CD4-positive, alpha-beta T cell treated with Interferon gamma for 1 hour (primary cell): ENCODE measurements around the gene MPV17L2.

Experiments used
- DNase-seq: peaks from one replicate; pipeline ENCODE4 v3.0.0-alpha.2; 2020

The MPV17L2 gene

DNA sequence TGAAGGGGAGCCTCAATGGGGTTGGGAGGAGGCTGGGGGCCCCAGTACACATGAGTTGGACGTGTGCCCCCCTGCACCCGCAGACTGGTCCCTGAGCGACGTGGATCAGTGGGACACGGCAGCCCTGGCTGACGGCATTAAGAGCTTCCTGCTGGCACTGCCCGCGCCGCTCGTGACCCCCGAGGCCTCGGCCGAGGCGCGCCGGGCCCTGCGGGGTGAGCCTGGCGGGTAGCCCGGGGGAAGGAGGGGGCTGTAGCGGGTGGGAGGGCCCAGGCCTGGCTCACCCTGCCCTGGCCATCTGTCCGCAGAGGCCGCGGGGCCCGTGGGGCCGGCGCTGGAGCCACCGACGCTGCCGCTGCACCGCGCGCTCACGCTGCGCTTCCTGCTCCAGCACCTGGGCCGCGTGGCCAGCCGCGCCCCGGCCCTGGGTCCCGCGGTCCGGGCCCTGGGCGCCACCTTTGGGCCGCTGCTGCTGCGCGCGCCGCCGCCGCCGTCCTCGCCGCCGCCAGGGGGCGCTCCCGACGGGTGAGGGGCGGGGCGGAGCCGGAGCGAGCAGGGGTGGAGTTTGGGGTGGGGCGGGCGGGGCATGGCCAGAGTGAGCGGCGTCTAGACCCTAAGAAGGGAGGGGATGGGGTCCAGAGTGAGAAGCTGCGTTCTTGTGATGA, 31.9 kb upstream of the MPV17L2 start:
- DNase-seq = peak; percentile 76

GRCh38 chr19:18161636-18162002, 31.4 kb upstream of the MPV17L2 start:
- DNase-seq = no peak

GRCh38 chr19:18164072-18164471, 28.9 kb upstream of the MPV17L2 start:
- no peak for DNase-seq

- DNase-seq = no peak
Measured at GRCh38 chr19:18165794-18166544, 27.0 kb upstream of the MPV17L2 start.

- DNase-seq = no peak
Measured at GRCh38 chr19:18167011-18167410, 26.0 kb upstream of the MPV17L2 start.

- DNase-seq = peak; percentile 65
Measured at GRCh38 chr19:18167975-18168645, 24.9 kb upstream of the MPV17L2 start.

DNA sequence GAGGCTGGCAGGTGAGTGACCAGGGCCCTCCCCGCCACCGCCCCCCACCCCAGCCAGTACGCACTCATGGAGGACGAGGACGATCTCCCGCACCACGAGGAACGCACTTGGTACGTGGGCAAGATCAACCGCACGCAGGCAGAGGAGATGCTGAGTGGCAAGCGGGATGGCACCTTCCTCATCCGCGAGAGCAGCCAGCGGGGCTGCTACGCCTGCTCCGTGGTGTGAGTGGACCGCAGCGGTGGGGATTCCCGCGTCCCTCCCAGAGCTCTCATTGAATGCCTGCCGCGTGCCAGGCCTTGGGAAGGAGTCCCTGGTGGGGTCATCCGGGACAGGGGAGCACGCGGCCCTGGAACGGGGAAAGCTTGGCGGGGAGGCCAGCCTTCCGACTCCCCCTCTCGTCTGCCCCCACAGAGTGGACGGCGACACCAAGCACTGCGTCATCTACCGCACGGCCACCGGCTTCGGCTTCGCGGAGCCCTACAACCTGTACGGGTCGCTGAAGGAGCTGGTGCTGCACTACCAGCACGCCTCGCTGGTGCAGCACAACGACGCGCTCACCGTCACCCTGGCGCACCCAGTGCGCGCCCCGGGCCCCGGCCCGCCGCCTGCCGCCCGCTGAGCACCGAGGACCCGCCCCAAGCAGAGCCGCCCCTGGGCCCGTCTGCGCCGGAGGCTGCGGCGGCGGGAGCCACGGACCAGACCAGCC, 24.2 kb upstream of the MPV17L2 start:
- DNase-seq = no peak

- peak; percentile 72 for DNase-seq
Measured at GRCh38 chr19:18170714-18171255, 22.2 kb upstream of the MPV17L2 start.

DNA sequence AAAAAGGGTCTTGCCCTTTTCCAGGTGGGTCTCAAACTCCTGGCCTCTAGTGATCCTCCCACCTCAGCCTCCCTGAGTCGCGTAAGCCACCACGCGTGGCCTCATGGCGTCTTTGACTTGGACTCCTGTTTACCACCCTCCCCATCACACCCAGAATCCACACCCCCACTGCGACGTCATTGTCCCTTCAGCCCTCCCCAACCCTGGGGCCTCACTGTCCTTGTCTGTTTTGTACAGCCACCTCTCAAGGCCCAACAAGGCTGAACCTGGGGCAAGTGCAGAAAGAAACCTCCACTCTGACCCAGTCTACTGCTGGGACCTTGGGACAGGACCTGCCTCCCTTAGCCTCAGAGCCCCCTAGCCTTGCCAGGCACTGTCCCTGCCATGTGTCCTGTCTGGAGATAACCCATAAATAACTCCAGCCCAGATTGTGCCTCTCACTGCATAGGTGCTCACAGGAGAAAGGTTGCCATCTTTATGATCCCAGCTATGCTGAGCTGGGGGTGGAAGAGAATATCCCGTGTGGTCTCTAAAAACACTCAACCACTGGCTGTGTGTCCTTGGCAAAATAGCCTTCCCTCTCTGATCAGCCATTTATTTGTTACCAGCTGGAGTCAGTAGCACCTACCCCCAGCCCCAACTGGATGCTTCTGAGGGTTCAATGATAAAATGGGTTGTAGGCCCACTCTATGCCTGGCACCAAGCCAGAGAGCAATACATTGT, 21.3 kb upstream of the MPV17L2 start:
- peak; percentile 40 for DNase-seq

DNA sequence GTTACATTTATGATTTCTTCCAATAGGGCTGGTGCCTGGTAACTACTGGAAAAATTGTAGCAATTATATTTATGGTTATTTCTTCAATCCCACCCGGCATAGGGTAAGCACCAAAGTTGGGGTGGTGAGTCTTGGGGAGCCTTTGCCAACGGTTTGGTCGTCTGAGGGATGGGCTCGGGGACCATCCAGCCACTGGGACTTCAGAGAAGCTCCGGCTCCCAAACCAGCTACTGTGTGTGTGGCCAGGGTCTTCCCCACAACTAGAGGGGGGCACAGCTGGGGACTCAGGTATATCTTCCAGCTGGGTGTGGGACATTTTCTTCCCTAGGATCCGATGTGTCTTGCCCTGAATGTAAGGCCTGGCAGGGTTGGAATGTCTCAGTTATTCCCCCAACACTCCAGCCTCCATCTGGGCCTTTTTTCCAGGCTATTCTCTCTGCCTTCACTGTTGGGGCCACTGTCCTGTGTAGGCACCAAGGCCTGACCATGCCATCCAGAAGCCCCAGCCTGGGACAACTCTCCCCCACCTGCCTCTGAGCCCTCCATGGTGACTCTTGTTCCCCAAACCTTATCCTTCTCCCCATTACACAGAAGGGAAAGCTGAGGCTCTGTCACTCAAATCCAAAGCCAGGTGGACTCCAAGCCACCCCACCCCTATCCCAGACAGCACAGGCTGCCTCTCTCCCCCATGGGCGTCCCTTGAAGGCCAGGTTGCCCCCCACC, 20.5 kb upstream of the MPV17L2 start:
- no peak for DNase-seq

DNA sequence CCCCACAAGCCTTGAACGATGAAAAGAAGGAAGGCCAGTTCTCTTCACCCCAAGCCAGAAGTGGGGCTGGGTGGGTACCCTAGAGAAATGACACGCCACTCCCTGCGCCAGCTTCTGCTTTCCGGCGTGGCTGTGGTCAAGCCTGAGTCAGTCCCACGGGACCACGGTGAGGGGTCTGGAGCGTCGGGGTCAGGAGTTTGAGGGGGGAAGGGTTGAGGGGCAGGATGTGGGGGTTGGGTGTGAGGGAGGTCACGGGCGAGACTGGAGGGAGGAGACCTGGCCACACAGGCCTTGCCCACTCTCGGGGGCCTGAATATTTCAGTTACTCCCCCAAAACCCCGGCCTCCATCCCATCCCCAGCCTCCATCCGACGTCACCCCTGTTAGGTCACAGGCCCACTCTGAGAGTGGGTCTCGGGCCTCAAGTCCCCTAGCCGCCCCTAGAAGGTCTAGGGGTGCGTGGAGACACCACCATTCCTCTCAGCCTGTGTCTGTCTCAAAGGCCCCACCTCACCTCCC, 19.9 kb upstream of the MPV17L2 start:
- peak; percentile 85 for DNase-seq

- peak; percentile 91 for DNase-seq
Measured at GRCh38 chr19:18173572-18174288, 19.3 kb upstream of the MPV17L2 start, which contains the start of gene IFI30. Gene IFI30, plus strand, starts transcription at chr19:18173813. Its CDS starts 29 bp downstream, at chr19:18173842.

GRCh38 chr19:18174983-18175382, 18.0 kb upstream of the MPV17L2 start:
- no peak for DNase-seq

GRCh38 chr19:18176367-18177310, 16.4 kb upstream of the MPV17L2 start:
- DNase-seq = no peak

- DNase-seq = no peak
Measured at GRCh38 chr19:18179957-18180356, 13.1 kb upstream of the MPV17L2 start.

- no peak for DNase-seq
Measured at GRCh38 chr19:18183529-18183928, 9.5 kb upstream of the MPV17L2 start.

DNA sequence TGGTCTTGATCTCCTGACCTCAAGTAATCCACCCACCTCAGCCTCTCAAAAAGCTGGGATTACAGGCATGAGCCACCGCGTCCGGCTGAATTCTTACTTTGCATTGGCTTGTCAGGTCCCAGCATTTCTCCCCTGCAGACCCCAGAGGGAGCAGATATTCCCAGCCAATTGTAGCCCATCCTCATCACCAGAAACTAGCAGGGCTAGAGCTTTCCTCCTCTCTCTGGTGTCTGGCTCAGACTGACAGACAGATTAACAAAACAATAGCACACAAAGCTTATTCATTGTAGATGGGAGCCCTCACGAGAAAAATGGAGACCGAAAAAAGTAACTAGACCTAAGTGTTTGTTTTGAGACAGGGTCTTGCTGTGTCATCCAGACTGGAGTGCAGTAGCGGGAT, 7.5 kb upstream of the MPV17L2 start:
- no peak for DNase-seq

GRCh38 chr19:18190278-18190677, 2.7 kb upstream of the MPV17L2 start:
- DNase-seq = no peak

GRCh38 chr19:18191640-18192062, 1.4 kb upstream of the MPV17L2 start:
- no peak for DNase-seq
